T-helper 17 cell (primary cell): Measurements from ENCODE around the gene NKAIN1. TPM values are rescaled to one million over a fixed set of nuclear protein-coding genes. Genes with fewer than 3 reads are reported as not detected.
"Not testable (repeated sequence)": the region's sequence is repeated elsewhere in the genome, so short reads cannot be mapped to it uniquely, and the experiment has no call there.

Experiments used
- ATAC-seq: fragments of 150-1000 bp; cut with Tn5 transposase; 2 replicates; pipeline ENCODE4 v1.10.0; 2021; ENCODE audit warnings: mild to moderate bottlenecking, moderate library complexity
- DNase-seq, 3 donors: peaks; one replicate each; pipeline versions ENCODE4 v3.0.0 to v3.0.0-alpha.2; 2020 to 2021
- H3K9me3 ChIP-seq: one replicate; pipeline ENCODE4 v1.7.0; 2013; ENCODE audit warnings: low read length, mild to moderate bottlenecking; ENCODE audit not compliant: control insufficient read depth, poor library complexity, severe bottlenecking
- H3K27ac Mint-ChIP-seq: one replicate; pipeline ENCODE4 v1.8.0; 2022; ENCODE audit warnings: mild to moderate bottlenecking, moderate library complexity, mixed read lengths
- H3K27me3 Mint-ChIP-seq: one replicate; pipeline ENCODE4 v1.8.0; 2022; ENCODE audit warnings: mixed read lengths
- H3K36me3 Mint-ChIP-seq: one replicate; pipeline ENCODE4 v1.8.0; 2022; ENCODE audit warnings: low read depth, mixed read lengths
- H3K4me1 Mint-ChIP-seq: one replicate; pipeline ENCODE4 v1.8.0; 2022; ENCODE audit warnings: mild to moderate bottlenecking, mixed read lengths
- H3K4me3 Mint-ChIP-seq: one replicate; pipeline ENCODE4 v1.8.0; 2022; ENCODE audit warnings: mild to moderate bottlenecking, moderate library complexity, mixed read lengths
- total RNA-seq, 4 donors: library from RNA in 2 of 4; stranded (reverse) in 2 of 4; gene quantifications; one replicate each; pipeline ENCODE4 v1.2.3 and lab custom pipeline; 2022 to 2026

NKAIN1 gene
- total RNA-seq, 2 donors from 2014 or later, result not detected

DNA sequence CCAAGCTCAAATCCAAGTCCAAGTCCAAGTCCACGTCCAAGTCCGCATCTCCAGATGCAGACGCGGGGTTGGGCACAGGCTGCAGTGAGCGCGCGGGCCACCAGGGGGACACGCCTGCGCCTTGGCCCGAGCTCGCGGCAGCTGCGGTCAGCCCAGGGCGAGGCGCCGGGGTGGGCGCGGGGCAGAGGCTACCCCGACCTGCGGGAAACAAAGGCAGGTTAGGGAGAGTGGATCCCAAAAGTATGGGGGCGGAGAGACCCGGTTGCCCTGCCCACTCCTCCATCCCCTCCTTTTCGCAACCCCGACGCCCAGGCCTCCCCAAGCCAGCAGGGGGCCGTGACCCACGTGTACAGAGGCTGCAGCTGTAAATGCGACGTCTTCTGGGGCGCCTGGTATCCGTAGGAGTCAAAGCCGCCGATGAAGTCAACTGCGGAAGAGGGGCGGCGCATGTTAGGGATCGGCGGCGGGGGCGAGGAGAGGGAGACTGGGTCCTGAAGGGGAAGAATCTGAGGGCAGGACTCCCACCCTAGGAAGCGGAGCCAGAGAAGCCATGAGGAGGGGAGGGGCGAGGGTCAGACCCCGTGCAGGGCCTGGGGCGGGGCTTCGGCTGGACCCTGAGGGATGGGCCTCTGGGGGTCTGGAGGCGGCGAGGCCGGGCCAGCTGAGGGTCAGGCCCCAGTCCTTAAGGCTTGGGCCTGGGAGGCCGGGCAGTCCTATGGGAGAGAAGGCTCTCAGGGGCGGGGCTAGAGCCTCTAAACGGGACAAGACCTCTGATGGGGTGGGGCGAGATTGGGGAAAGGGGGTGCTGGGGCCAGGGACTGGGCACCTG is 58.0 kb downstream of the NKAIN1 start:
- Mint-ChIP-seq H3K36me3 (peaks cover 3% of the 10 kb centered on the region), H3K4me1 (peaks cover 11% of the 10 kb centered on the region), H3K27me3 (peaks cover 51% of the 10 kb centered on the region), H3K4me3 (peak overlapping the region; percentile 31), H3K27ac (no peak overlapping the region)
- peak in 1 of 3 donors; percentile 31 for DNase-seq
- no peaks in the 10 kb centered on the region for H3K9me3 ChIP-seq
- peak; percentile 58 for ATAC-seq

GRCh38 chr1:31180338-31180737 is 59.3 kb downstream of the NKAIN1 start:
- ATAC-seq (no peak), DNase-seq (no peak)
- Mint-ChIP-seq H3K27me3 (peaks cover 49% of the 10 kb centered on the region), H3K4me1 (peaks cover 11% of the 10 kb centered on the region), H3K36me3 (peaks cover 3% of the 10 kb centered on the region), H3K27ac (no peak overlapping the region), H3K4me3 (no peak overlapping the region)
- H3K9me3 ChIP-seq, result no peaks in the 10 kb centered on the region

GRCh38 chr1:31176291-31176690 is 63.4 kb downstream of the NKAIN1 start:
- DNase-seq, H3K4me3 Mint-ChIP-seq, H3K4me1 Mint-ChIP-seq, H3K27ac Mint-ChIP-seq, H3K9me3 ChIP-seq, H3K36me3 Mint-ChIP-seq, ATAC-seq: not testable (repeated sequence)
- peaks cover 26% of the 10 kb centered on the region for H3K27me3 Mint-ChIP-seq

DNA sequence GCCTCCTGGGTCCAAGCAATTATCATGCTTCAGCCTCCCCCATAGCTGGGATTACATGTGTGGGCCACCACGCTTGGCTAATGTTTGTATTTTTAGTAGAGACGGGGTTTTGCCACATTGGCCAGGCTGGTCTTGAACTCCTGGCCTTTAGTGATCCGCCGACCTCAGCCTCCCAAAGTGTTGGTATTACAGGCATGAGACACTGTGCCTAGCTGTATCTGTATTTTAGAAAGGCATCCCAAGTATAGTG is 69.3 kb downstream of the NKAIN1 start:
- Mint-ChIP-seq H3K27ac (no peak overlapping the region), H3K27me3 (peaks cover 8% of the 10 kb centered on the region), H3K4me3 (no peak overlapping the region), H3K4me1 (peaks cover 4% of the 10 kb centered on the region), H3K36me3 (no peaks in the 10 kb centered on the region)
- DNase-seq (no peak), ATAC-seq (no peak)
- no peaks in the 10 kb centered on the region for H3K9me3 ChIP-seq

GRCh38 chr1:31166462-31166861 is 73.2 kb downstream of the NKAIN1 start:
- Mint-ChIP-seq H3K27ac (no peak overlapping the region), H3K4me3 (no peak overlapping the region), H3K36me3 (no peaks in the 10 kb centered on the region), H3K4me1 (peaks cover 12% of the 10 kb centered on the region), H3K27me3 (peaks cover 19% of the 10 kb centered on the region)
- ATAC-seq (no peak), DNase-seq (no peak)
- no peaks in the 10 kb centered on the region for H3K9me3 ChIP-seq

GRCh38 chr1:31164291-31164690 is 75.4 kb downstream of the NKAIN1 start:
- no peaks in the 10 kb centered on the region for H3K9me3 ChIP-seq
- H3K27me3 Mint-ChIP-seq, result peaks cover 19% of the 10 kb centered on the region
- ATAC-seq (no peak), DNase-seq (no peak)
- H3K36me3 Mint-ChIP-seq, result no peaks in the 10 kb centered on the region
- no peak overlapping the region for H3K4me3 Mint-ChIP-seq
- peaks cover 8% of the 10 kb centered on the region for H3K4me1 Mint-ChIP-seq
- H3K27ac Mint-ChIP-seq, result no peak overlapping the region

DNA sequence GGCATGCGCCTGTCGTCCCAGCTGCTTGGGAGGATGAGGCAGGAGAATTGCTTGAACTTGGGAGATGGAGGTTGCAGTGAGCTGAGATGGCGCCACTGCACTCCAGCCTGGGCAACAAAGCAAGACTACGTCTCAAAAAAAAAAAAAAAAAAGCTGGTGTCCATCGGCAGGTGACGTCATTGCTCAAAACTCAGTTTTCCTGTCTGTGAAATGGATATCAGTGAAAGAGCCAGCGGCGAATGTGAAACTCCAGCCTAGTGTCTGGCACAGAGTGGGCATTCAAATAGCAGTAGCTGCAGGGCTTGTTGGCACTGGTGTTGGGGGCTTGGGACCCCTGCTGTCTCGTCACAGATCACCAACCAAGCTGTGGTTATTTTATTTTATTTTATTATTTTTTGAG is 75.8 kb downstream of the NKAIN1 start:
- no peaks in the 10 kb centered on the region for H3K9me3 ChIP-seq
- DNase-seq, result no peak
- Mint-ChIP-seq H3K4me1 (peaks cover 8% of the 10 kb centered on the region), H3K4me3 (no peak overlapping the region), H3K27ac (no peak overlapping the region), H3K36me3 (no peaks in the 10 kb centered on the region), H3K27me3 (peaks cover 19% of the 10 kb centered on the region)
- no peak for ATAC-seq

GRCh38 chr1:31161571-31161970 is 78.1 kb downstream of the NKAIN1 start:
- peaks cover 8% of the 10 kb centered on the region for H3K4me1 Mint-ChIP-seq
- H3K9me3 ChIP-seq, result no peaks in the 10 kb centered on the region
- ATAC-seq (no peak), DNase-seq (no peak)
- no peaks in the 10 kb centered on the region for H3K36me3 Mint-ChIP-seq
- H3K27ac Mint-ChIP-seq, result no peak overlapping the region
- peak overlapping the region; percentile 53 for H3K4me3 Mint-ChIP-seq
- H3K27me3 Mint-ChIP-seq, result peaks cover 16% of the 10 kb centered on the region

DNA sequence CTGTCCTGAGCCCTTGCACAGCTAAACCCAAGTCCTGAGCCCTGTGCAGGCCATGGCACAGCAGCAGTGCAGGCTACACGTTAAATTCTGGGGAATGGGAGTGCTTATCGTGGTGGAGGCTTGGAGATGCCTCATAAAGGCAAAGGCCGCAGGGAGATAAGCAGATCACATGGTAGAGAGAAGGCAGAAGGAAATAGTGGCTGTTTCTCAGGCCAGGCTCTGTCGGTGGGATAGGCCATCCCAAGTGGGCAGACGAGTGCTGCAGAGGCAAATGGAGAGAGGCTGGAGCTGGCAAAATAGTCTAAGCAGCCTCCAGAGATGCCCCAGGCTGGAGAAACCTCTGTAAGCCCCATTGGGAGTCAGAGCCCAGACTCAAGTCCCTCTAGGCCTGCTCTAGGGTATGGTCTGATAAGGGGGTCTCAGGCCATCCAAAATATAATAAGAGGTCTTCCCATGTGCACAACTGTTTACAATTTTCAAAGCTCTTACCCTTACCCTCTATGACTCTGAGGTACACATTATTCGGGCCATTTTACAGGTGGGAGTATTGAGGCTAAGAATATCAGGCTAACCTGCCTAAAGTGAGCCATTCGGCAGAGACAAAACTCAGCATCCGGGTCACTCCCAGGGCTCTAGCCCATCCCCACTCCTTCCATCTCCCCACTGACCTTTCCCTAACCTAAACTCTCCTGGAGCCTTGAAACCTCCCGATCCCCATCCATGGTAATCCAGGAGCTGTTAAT is 79.6 kb downstream of the NKAIN1 start:
- Mint-ChIP-seq H3K36me3 (no peaks in the 10 kb centered on the region), H3K27me3 (peaks cover 7% of the 10 kb centered on the region), H3K27ac (no peak overlapping the region), H3K4me3 (no peak overlapping the region), H3K4me1 (peaks cover 12% of the 10 kb centered on the region)
- H3K9me3 ChIP-seq, result no peaks in the 10 kb centered on the region
- DNase-seq (no peak), ATAC-seq (no peak)

DNA sequence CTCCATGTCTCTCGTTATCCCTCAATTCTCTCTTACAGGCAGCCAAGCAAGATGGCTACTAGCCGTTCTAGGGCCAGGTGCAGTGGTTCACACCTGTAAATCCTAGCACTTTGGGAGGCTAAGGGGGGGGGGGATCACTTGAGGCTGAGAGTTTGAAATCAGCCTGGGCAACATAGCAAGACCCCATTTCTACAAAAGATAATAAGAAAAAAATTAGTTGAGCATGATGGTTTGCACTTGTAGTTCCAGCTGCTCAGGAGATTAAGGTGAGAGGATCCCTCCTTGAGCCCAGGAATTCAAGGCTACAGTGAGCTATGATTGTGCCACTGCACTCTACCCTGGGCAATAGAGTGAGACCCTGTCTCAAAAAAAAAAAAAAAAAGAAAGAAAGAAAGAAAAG is 80.4 kb downstream of the NKAIN1 start:
- Mint-ChIP-seq H3K4me1 (peaks cover 12% of the 10 kb centered on the region), H3K36me3 (no peaks in the 10 kb centered on the region), H3K4me3 (no peak overlapping the region), H3K27me3 (peaks cover 7% of the 10 kb centered on the region), H3K27ac (no peak overlapping the region)
- DNase-seq (no peak), ATAC-seq (no peak)
- H3K9me3 ChIP-seq, result no peaks in the 10 kb centered on the region

- Mint-ChIP-seq H3K27ac (peak overlapping the region; percentile 67), H3K4me3 (peak overlapping the region; percentile 90), H3K4me1 (peaks cover 4% of the 10 kb centered on the region), H3K27me3 (no peaks in the 10 kb centered on the region), H3K36me3 (no peaks in the 10 kb centered on the region)
- no peaks in the 10 kb centered on the region for H3K9me3 ChIP-seq
- ATAC-seq (peak; percentile 83), DNase-seq (peak; percentile 29 to 65 (median 62))
Observed at GRCh38 chr1:31155216-31155806, 84.4 kb downstream of the NKAIN1 start.

GRCh38 chr1:31154632-31155215 is 85.0 kb downstream of the NKAIN1 start:
- ATAC-seq (peak; percentile 84), DNase-seq (peak; percentile 30 to 66 (median 66))
- Mint-ChIP-seq H3K36me3 (no peaks in the 10 kb centered on the region), H3K27ac (peak overlapping the region; percentile 67), H3K27me3 (no peaks in the 10 kb centered on the region), H3K4me1 (peaks cover 4% of the 10 kb centered on the region), H3K4me3 (peak overlapping the region; percentile 90)
- H3K9me3 ChIP-seq, result no peaks in the 10 kb centered on the region

GRCh38 chr1:31154000-31154631 is 85.6 kb downstream of the NKAIN1 start:
- Mint-ChIP-seq H3K27me3 (no peaks in the 10 kb centered on the region), H3K27ac (no peak overlapping the region)
- no peak for DNase-seq

More at GRCh38 chr1:31154000-31154631, 85.6 kb downstream of the NKAIN1 start:
- Mint-ChIP-seq H3K36me3 (no peaks in the 10 kb centered on the region), H3K4me3 (peak overlapping the region; percentile 80), H3K4me1 (peaks cover 4% of the 10 kb centered on the region)
- H3K9me3 ChIP-seq, result no peaks in the 10 kb centered on the region
- no peak for ATAC-seq
